Mucosa of descending colon (tissue), 3 donors: ENCODE data around the gene MELK. TPM values are rescaled to one million over a fixed set of nuclear protein-coding genes. Genes with fewer than 3 reads are reported as not detected.
"Not testable (repeated sequence)": the region's sequence is repeated elsewhere in the genome, so short reads cannot be mapped to it uniquely, and the experiment has no call there.

Experiments used
- ATAC-seq: fragments of 200-7000 bp; cut with Tn5 transposase; one replicate; pipeline ENCODE4 v1.9.1; 2020; ENCODE audit warnings: mild to moderate bottlenecking, moderate library complexity
- DNase-seq, 3 donors: peaks; one replicate each; pipeline ENCODE4 v3.0.0-alpha.2; 2020
- H3K36me3 ChIP-seq: fragments of 200-600 bp; one replicate; pipeline ENCODE4 v1.8.0; 2021; ENCODE audit warnings: low read depth, mild to moderate bottlenecking
- H3K4me1 ChIP-seq: fragments of 200-600 bp; one replicate; pipeline ENCODE4 v1.8.0; 2021; ENCODE audit warnings: low read depth, mild to moderate bottlenecking
- H3K4me3 ChIP-seq: fragments of 200-600 bp; one replicate; pipeline ENCODE4 v1.8.0; 2021; ENCODE audit warnings: mild to moderate bottlenecking
- H3K9me3 ChIP-seq: fragments of 200-600 bp; one replicate; pipeline ENCODE4 v1.8.0; 2021; ENCODE audit warnings: mild to moderate bottlenecking
- CTCF ChIP-seq: fragments of 200-600 bp; IDR thresholded peaks from one replicate; pipeline ENCODE4 v1.8.0; 2022; ENCODE audit warnings: antibody characterized with exemption, mild to moderate bottlenecking
- intact Hi-C, 2 donors: fragments of 100-400 bp; cut with DNase I in 1 of 2; cut with micrococcal nuclease in 1 of 2; formaldehyde crosslinking; loops; one replicate each; pipeline versions ENCODE4 v1.11.0 to v1.11.1; 2022; cut with DNase I, micrococcal nuclease
- total RNA-seq, 3 donors: library from RNA; stranded (reverse); fragmentation: NEBNext Ultra II Directional in 2 of 3; extraction: Animal tissue kit (Norgen Biotek cat#: 25700) in 2 of 3; gene quantifications; one replicate each; pipeline versions ENCODE4 v1.2.1 to v1.2.4, GENCODE V29; 2021 to 2023
- donor health status: DM: no; HTN: no; CAD: no; lungs with moderate emphysema.
- donor health status: DM: no; HTN: no; CAD: no.
- donor health status: DM: no; HTN: yes; CAD: no.

Gene MELK
- total RNA-seq, 3 donors from 2014 or later = 2.5 to 13.8 (median 4.5) TPM

- intact Hi-C loops = no loop called here
- Histone ChIP-seq H3K9me3 (no peaks in the 10 kb centered on the region), H3K4me1 (peaks cover 11% of the 10 kb centered on the region), H3K4me3 (no peak overlapping the region), H3K36me3 (no peaks in the 10 kb centered on the region)
- no peak for TF ChIP-seq CTCF
- DNase-seq (no peak), ATAC-seq (no peak)
These were observed 1.4 kb upstream of the MELK start for GRCh38 chr9:36571333-36571732.

GRCh38 chr9:36574045-36574444 is 1.4 kb downstream of the MELK start:
- H3K9me3 ChIP-seq, H3K36me3 ChIP-seq, intact Hi-C loops, DNase-seq, H3K4me3 ChIP-seq, ATAC-seq: not testable (repeated sequence)
- peaks cover 11% of the 10 kb centered on the region for H3K4me1 ChIP-seq

- no peak for TF ChIP-seq CTCF
- DNase-seq (no peak), ATAC-seq (no peak)
- H3K4me3 ChIP-seq = no peak overlapping the region
- H3K9me3 ChIP-seq = no peaks in the 10 kb centered on the region
- H3K4me1 ChIP-seq = peaks cover 11% of the 10 kb centered on the region
- intact Hi-C loops = no loop called here
- H3K36me3 ChIP-seq = no peaks in the 10 kb centered on the region
These were observed 2.8 kb downstream of the MELK start for GRCh38 chr9:36575411-36575882.

- Histone ChIP-seq H3K4me3 (no peak overlapping the region), H3K4me1 (peaks cover 11% of the 10 kb centered on the region), H3K9me3 (no peaks in the 10 kb centered on the region), H3K36me3 (no peaks in the 10 kb centered on the region)
- intact Hi-C loops = no loop called here
- no peak for ATAC-seq
- TF ChIP-seq CTCF = no peak
- no peak for DNase-seq
These were observed 4.2 kb downstream of the MELK start for GRCh38 chr9:36576866-36577265.

GRCh38 chr9:36584620-36585460 is 12.1 kb downstream of the MELK start:
- Histone ChIP-seq H3K4me3 (no peak overlapping the region), H3K36me3 (no peaks in the 10 kb centered on the region), H3K4me1 (no peaks in the 10 kb centered on the region), H3K9me3 (no peaks in the 10 kb centered on the region)
- intact Hi-C loops = no loop called here
- ATAC-seq (no peak), DNase-seq (no peak)
- no peak for TF ChIP-seq CTCF

GRCh38 chr9:36590231-36590630 is 17.5 kb downstream of the MELK start:
- no peaks in the 10 kb centered on the region for H3K4me1 ChIP-seq
- no peak overlapping the region for H3K4me3 ChIP-seq
- intact Hi-C loops = no loop called here
- ATAC-seq = peak; percentile 86
- no peak for TF ChIP-seq CTCF
- no peaks in the 10 kb centered on the region for H3K36me3 ChIP-seq
- peak in 1 of 3 donors; percentile 59 for DNase-seq
- no peaks in the 10 kb centered on the region for H3K9me3 ChIP-seq
